LNCaP clone FGC (cell line): ENCODE measurements around the gene USH2A.
"Not testable (repeated sequence)": the region's sequence is repeated elsewhere in the genome, so short reads cannot be mapped to it uniquely, and the experiment has no call there.

Experiments
- DNase-seq: peaks from one replicate; pipeline ENCODE4 v3.0.0-alpha.2; 2011; ENCODE audit warnings: low read depth
- H3K4me3 ChIP-seq: 2 replicates; pipeline ENCODE4 v1.5.1; 2011; ENCODE audit warnings: mild to moderate bottlenecking, low read depth, low read length, control low read depth
- CTCF ChIP-seq: IDR thresholded peaks from 2 replicates; pipeline ENCODE4 v1.5.1; 2012; ENCODE audit warnings: mild to moderate bottlenecking; ENCODE audit not compliant: control insufficient read depth, insufficient read depth; ENCODE audit errors: extremely low read depth

USH2A gene

GRCh38 chr1:216366979-216367378, 56.3 kb downstream of the USH2A start:
- DNase-seq: no peak
- no peak overlapping the region for H3K4me3 ChIP-seq
- TF ChIP-seq CTCF: no peak

- H3K4me3 ChIP-seq: no peak overlapping the region
- TF ChIP-seq CTCF: no peak
- DNase-seq: no peak
Observed at GRCh38 chr1:216356945-216357344, 66.3 kb downstream of the USH2A start.

- no peak for DNase-seq
- TF ChIP-seq CTCF: no peak
- no peak overlapping the region for H3K4me3 ChIP-seq
Observed at GRCh38 chr1:216350186-216350585, 73.1 kb downstream of the USH2A start.

GRCh38 chr1:216346526-216346925, 76.7 kb downstream of the USH2A start:
- DNase-seq: no peak
- no peak for TF ChIP-seq CTCF
- no peak overlapping the region for H3K4me3 ChIP-seq

- H3K4me3 ChIP-seq, DNase-seq: not testable (repeated sequence)
Observed at GRCh38 chr1:216340542-216340941, 82.7 kb downstream of the USH2A start.

GRCh38 chr1:216332462-216332861, 90.8 kb downstream of the USH2A start:
- H3K4me3 ChIP-seq: no peak overlapping the region
- TF ChIP-seq CTCF: no peak
- DNase-seq: no peak

GRCh38 chr1:216332003-216332402, 91.2 kb downstream of the USH2A start:
- no peak for TF ChIP-seq CTCF
- DNase-seq: no peak
- no peak overlapping the region for H3K4me3 ChIP-seq

- no peak for TF ChIP-seq CTCF
- no peak for DNase-seq
Observed at GRCh38 chr1:216331211-216331610, 92.0 kb downstream of the USH2A start.

More at GRCh38 chr1:216331211-216331610, 92.0 kb downstream of the USH2A start:
- H3K4me3 ChIP-seq: no peak overlapping the region
